GM12878 (cell line): ENCODE results near the gene COL8A2. TPM values are rescaled to one million over a fixed set of nuclear protein-coding genes. Genes with fewer than 3 reads are reported as not detected.

Experiments
- ATAC-seq: fragments of 200-7000 bp; cut with Tn5 transposase; 3 replicates; pipeline ENCODE4 v1.9.1; 2020; ENCODE audit warnings: mild to moderate bottlenecking, moderate library complexity
- BruUV-seq: library from RNA; stranded (reverse); fragments of 400-500 nt; replicated peaks from 2 replicates; lab custom pipeline; 2021; lab: Mats Ljungman, UMichigan
- CTCF ChIA-PET: fragments of 300-600 bp; sonication (Branson Sonifier 250); formaldehyde crosslinking; extraction: SDS; loops from one replicate; lab custom pipeline; 2021; ENCODE audit warnings: inconsistent platforms; lab: Yijun Ruan, JAX
- POLR2A ChIA-PET: fragments of 350-600 bp; formaldehyde crosslinking; extraction: SDS; loops from one replicate; lab custom pipeline; 2021; ENCODE audit warnings: inconsistent platforms; lab: Charles Lee
- RAD21 ChIA-PET: fragments of 300-600 bp; sonication (Branson Sonifier 250); formaldehyde crosslinking; loops from one replicate; lab custom pipeline; 2023; ENCODE audit warnings: antibody characterized with exemption; ENCODE audit not compliant: unreplicated experiment; lab: Charles Lee
- SMC1A ChIA-PET: fragments of 300-600 bp; sonication (Branson Sonifier 250); formaldehyde crosslinking; loops from one replicate; lab custom pipeline; 2023; ENCODE audit not compliant: unreplicated experiment, uncharacterized antibody; lab: Charles Lee
- DNase-seq: peaks from one replicate; pipeline ENCODE4 v3.0.0-alpha.2; 2011; ENCODE audit warnings: low read depth, low spot score
- FAIRE-seq: peaks from 3 replicates; lab custom pipeline; 2011; peaks lifted over from hg19 to GRCh38; lab: Jason Lieb, UNC
- H2AFZ ChIP-seq: 2 replicates; pipeline ENCODE4 v1.6.0; 2011; ENCODE audit warnings: low read depth, low read length, control low read depth; ENCODE audit not compliant: control insufficient read depth
- H3K27ac ChIP-seq: 2 replicates; pipeline ENCODE4 v1.5.1; 2011; ENCODE audit warnings: control low read depth; ENCODE audit not compliant: control insufficient read depth, insufficient read depth
- H3K27me3 ChIP-seq, 2 experiments: replicated peaks in 1 of 2; 2 replicates each; pipeline versions ENCODE4 v1.6.0 to v1.6.1; 2011; ENCODE audit warnings: low read length in 1 of 2; ENCODE audit not compliant: control insufficient read depth in 2 of 2, insufficient read depth in 2 of 2
- H3K36me3 ChIP-seq, 2 experiments: 2 replicates each; pipeline ENCODE4 v1.5.1; 2011; ENCODE audit warnings: low read length in 1 of 2; ENCODE audit not compliant: control insufficient read depth in 2 of 2, insufficient read depth in 2 of 2
- H3K4me1 ChIP-seq: 2 replicates; pipeline ENCODE4 v1.6.1; 2011; ENCODE audit warnings: mild to moderate bottlenecking, low read length, moderate library complexity, mixed read lengths; ENCODE audit not compliant: control insufficient read depth, insufficient read depth
- H3K4me2 ChIP-seq: 2 replicates; pipeline ENCODE4 v1.6.0; 2011; ENCODE audit warnings: control low read depth; ENCODE audit not compliant: control insufficient read depth, insufficient read depth
- H3K4me3 ChIP-seq: fragments of 200-600 bp; sonication (generic); 2 replicates; pipeline ENCODE4 v1.5.1; 2016
- H3K79me2 ChIP-seq: 2 replicates; pipeline ENCODE4 v1.6.0; 2011; ENCODE audit warnings: low read length; ENCODE audit not compliant: control insufficient read depth, insufficient read depth
- H3K9ac ChIP-seq: 2 replicates; pipeline ENCODE4 v1.8.0; 2011; ENCODE audit warnings: low read length, control low read depth, mixed read lengths; ENCODE audit not compliant: control insufficient read depth, insufficient read depth
- H3K9me3 ChIP-seq: replicated peaks from 3 replicates; pipeline ENCODE4 v1.5.1; 2011; ENCODE audit warnings: mild to moderate bottlenecking, low read length; ENCODE audit not compliant: control insufficient read depth, insufficient read depth
- H4K20me1 ChIP-seq: 2 replicates; pipeline ENCODE4 v1.6.0; 2011; ENCODE audit not compliant: control insufficient read depth, insufficient read depth
- BCL11A ChIP-seq: IDR thresholded peaks from 2 replicates; pipeline ENCODE4 v1.6.1; 2011; ENCODE audit warnings: low read depth, low read length
- BRCA1 ChIP-seq: IDR thresholded peaks from 2 replicates; pipeline ENCODE4 v1.6.1; 2011; ENCODE audit warnings: low read depth, low read length, improper control_type of control experiment
- HCFC1 ChIP-seq: fragments of 150-350 bp; IDR thresholded peaks from 2 replicates; pipeline ENCODE4 v1.6.1; 2014; ENCODE audit warnings: low read length
- HDAC6 ChIP-seq: fragments of 200-600 bp; sonication (generic); IDR thresholded peaks from one replicate; pipeline ENCODE4 v1.8.0; 2017; ENCODE audit warnings: antibody characterized with exemption; ENCODE audit not compliant: unreplicated experiment
- PAX8 ChIP-seq: fragments of 450-650 bp; IDR thresholded peaks from 2 replicates; pipeline ENCODE4 v1.6.1; 2017; ENCODE audit warnings: mild to moderate bottlenecking, moderate library complexity
- PRDM15 ChIP-seq: fragments of 450-650 bp; formaldehyde crosslinking; IDR thresholded peaks from 2 replicates; pipeline ENCODE4 v1.4.0; 2020; ENCODE audit warnings: mild to moderate bottlenecking, moderate library complexity
- RB1 ChIP-seq: fragments of 450-650 bp; formaldehyde crosslinking; IDR thresholded peaks from 2 replicates; pipeline ENCODE4 v1.6.1; 2017; ENCODE audit warnings: mild to moderate bottlenecking, borderline replicate concordance
- SPI1 ChIP-seq: IDR thresholded peaks from 2 replicates; pipeline ENCODE4 v1.6.1; 2011; ENCODE audit warnings: low read depth, mild to moderate bottlenecking, low read length, moderate library complexity, borderline replicate concordance; ENCODE audit not compliant: insufficient read depth
- SREBF2 ChIP-seq: IDR thresholded peaks from 2 replicates; pipeline ENCODE4 v1.6.1; 2012; ENCODE audit warnings: mild to moderate bottlenecking, low read length
- WRNIP1 ChIP-seq: IDR thresholded peaks from 2 replicates; pipeline ENCODE4 v1.6.1; 2011; ENCODE audit warnings: low read depth, low read length, improper control_type of control experiment, borderline replicate concordance
- WGBS: methylation state at CpG from one replicate; pipeline ENCODE4 v1.1.6; 2016; ENCODE audit warnings: low lambda C conversion rate; ENCODE audit not compliant: insufficient replicate concordance, insufficient coverage; ENCODE audit errors: missing lambda C conversion rate; 5-methylcytosine and 5-hydroxymethylcytosine counted together
- in situ Hi-C: fragments of 300-500 bp; cut with MboI; formaldehyde crosslinking; loops from 9 replicates; pipeline ENCODE4 v1.14.3; 2018; ENCODE audit warnings: mixed read lengths
- intact Hi-C: fragments of 100-400 bp; cut with micrococcal nuclease; formaldehyde crosslinking; loops from one replicate; pipeline ENCODE4 v1.14.2; 2022; ENCODE audit not compliant: unreplicated experiment
- polyA plus RNA-seq, 11 experiments: library from polyadenylated mRNA; depleted of rRNA in 4 of 11; unstranded in 6 of 11; stranded (reverse) in 5 of 11; fragments of >200 nt; fragmentation: Nextera tagmentation in 4 of 11; fragmentation: Illumina TruSeq in 1 of 11; extraction: Ambion mirVana in 4 of 11; extraction: Trizol in 1 of 11; gene quantifications; 1 replicate in 1 of 11; 2 replicates in 10 of 11; pipeline versions ENCODE4 v1.2.1 to v1.2.3, GENCODE V29; 2011 to 2016; ENCODE audit warnings: inconsistent platforms in 2 of 11, missing spikeins in 2 of 11, low read depth in 1 of 11
- total RNA-seq, 4 experiments: library from RNA; depleted of rRNA in 3 of 4; stranded (reverse); fragments of >200 nt in 3 of 4; fragmentation: Illumina TruSeq in 1 of 4; extraction: Trizol in 1 of 4; gene quantifications; 2 replicates each; pipeline versions ENCODE4 v1.2.1 to v1.2.3, GENCODE V29; 2013 to 2021
- TF ChIP-seq, protein P1 (sequence below): fragments of 450-650 bp; IDR thresholded peaks from 2 replicates; pipeline ENCODE4 v1.6.1; 2016; ENCODE audit warnings: mild to moderate bottlenecking
- TF ChIP-seq, protein P2 (sequence below): fragments of 450-650 bp; formaldehyde crosslinking; IDR thresholded peaks from 2 replicates; pipeline ENCODE4 v1.4.0; 2022; ENCODE audit warnings: mild to moderate bottlenecking, moderate library complexity

COL8A2 gene
- total and polyA plus RNA-seq, 10 of the 15 experiments (the other 5 are each of a cell fraction or from before 2014, with no cell fraction given): 0.01 TPM; not detected in 9

GRCh38 chr1:36101546-36101945 is 23.5 kb downstream of the COL8A2 start:
- Histone ChIP-seq H3K36me3 (no peaks in the 10 kb centered on the region), H4K20me1 (no peaks in the 10 kb centered on the region), H3K4me1 (no peaks in the 10 kb centered on the region), H3K4me3 (no peak overlapping the region), H3K79me2 (no peaks in the 10 kb centered on the region), H3K27me3 (no peaks in the 10 kb centered on the region), H3K9me3 (no peaks in the 10 kb centered on the region), H2AFZ (no peak overlapping the region), H3K4me2 (no peak overlapping the region), H3K9ac (no peak overlapping the region), H3K27ac (no peak overlapping the region)
- BruUV-seq: no TSS peak
- RAD21 ChIA-PET: interaction anchor here (0.7 to 2.3 kb wide), 5 partner anchors 17 to 184 kb away, joined by 3 to 12 read pairs (median 4); no protein-coding TSS in a partner anchor
- 80% methylated on average over 5 of the region's 5 CpGs for WGBS
- intact Hi-C loops (no loop called here), in situ Hi-C loops (loop anchor here (10.0 kb wide), 1 partner anchor 183 kb away; no protein-coding TSS in a partner anchor)
- POLR2A ChIA-PET: no interaction called here
- CTCF ChIA-PET: interaction anchor here (1.0 to 5.4 kb wide), 6 partner anchors 18 to 268 kb away, joined by 3 to 56 read pairs (median 11); partner anchors contain the start of gene TRAPPC3
- FAIRE-seq: no peak
- TF ChIP-seq WRNIP1 (no peak), PRDM15 (CRISPR knock-in tag) (no peak), HDAC6 (no peak), RB1 (no peak), HCFC1 (no peak), BRCA1 (no peak), BCL11A (no peak), PAX8 (no peak), SREBF2 (no peak), SPI1 (no peak)
- TF ChIP-seq, protein P1, sequence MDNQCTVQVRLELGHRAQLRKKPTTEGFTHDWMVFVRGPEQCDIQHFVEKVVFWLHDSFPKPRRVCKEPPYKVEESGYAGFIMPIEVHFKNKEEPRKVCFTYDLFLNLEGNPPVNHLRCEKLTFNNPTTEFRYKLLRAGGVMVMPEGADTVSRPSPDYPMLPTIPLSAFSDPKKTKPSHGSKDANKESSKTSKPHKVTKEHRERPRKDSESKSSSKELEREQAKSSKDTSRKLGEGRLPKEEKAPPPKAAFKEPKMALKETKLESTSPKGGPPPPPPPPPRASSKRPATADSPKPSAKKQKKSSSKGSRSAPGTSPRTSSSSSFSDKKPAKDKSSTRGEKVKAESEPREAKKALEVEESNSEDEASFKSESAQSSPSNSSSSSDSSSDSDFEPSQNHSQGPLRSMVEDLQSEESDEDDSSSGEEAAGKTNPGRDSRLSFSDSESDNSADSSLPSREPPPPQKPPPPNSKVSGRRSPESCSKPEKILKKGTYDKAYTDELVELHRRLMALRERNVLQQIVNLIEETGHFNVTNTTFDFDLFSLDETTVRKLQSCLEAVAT: no peak
- TF ChIP-seq, protein P2, sequence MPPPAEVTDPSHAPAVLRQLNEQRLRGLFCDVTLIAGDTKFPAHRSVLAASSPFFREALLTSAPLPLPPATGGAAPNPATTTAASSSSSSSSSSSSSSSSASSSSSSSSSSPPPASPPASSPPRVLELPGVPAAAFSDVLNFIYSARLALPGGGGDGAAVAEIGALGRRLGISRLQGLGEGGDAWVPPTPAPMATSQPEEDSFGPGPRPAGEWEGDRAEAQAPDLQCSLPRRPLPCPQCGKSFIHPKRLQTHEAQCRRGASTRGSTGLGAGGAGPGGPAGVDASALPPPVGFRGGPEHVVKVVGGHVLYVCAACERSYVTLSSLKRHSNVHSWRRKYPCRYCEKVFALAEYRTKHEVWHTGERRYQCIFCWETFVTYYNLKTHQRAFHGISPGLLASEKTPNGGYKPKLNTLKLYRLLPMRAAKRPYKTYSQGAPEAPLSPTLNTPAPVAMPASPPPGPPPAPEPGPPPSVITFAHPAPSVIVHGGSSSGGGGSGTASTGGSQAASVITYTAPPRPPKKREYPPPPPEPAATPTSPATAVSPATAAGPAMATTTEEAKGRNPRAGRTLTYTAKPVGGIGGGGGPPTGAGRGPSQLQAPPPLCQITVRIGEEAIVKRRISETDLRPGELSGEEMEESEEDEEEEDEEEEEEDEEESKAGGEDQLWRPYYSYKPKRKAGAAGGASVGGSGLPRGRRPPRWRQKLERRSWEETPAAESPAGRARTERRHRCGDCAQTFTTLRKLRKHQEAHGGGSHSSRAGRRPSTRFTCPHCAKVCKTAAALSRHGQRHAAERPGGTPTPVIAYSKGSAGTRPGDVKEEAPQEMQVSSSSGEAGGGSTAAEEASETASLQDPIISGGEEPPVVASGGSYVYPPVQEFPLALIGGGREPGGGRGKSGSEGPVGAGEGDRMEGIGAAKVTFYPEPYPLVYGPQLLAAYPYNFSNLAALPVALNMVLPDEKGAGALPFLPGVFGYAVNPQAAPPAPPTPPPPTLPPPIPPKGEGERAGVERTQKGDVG: no peak
- no peak for ATAC-seq
- DNase-seq: no peak
- SMC1A ChIA-PET: interaction anchor here (0.9 to 2.5 kb wide), 6 partner anchors 33 to 184 kb away, joined by 4 to 16 read pairs (median 4); partner anchors contain the start of gene TRAPPC3
